Brain microvascular endothelial cell (primary cell): Measurements from ENCODE around the gene ITPR2.
A peak's percentile ranks its signal among the peaks of the same experiment; 100 is the strongest.

Experiments
- DNase-seq: peaks from one replicate; pipeline ENCODE4 v3.0.0-alpha.2; 2020
- H3K27ac ChIP-seq: fragments of 250-450 bp; sonication (Bioruptor Pico); 2 replicates; pipeline ENCODE4 v1.5.1; 2020; ENCODE audit warnings: mild to moderate bottlenecking, moderate library complexity
- H3K27me3 ChIP-seq: fragments of 250-450 bp; sonication (Bioruptor Pico); replicated peaks from 2 replicates; pipeline ENCODE4 v1.5.1; 2020; ENCODE audit warnings: mild to moderate bottlenecking
- H3K36me3 ChIP-seq: fragments of 250-450 bp; sonication (Bioruptor Pico); replicated peaks from 2 replicates; pipeline ENCODE4 v1.5.1; 2020; ENCODE audit warnings: mild to moderate bottlenecking
- H3K4me3 ChIP-seq: 2 replicates; pipeline ENCODE4 v1.5.1; 2011; ENCODE audit warnings: low read depth, mild to moderate bottlenecking, control low read depth, low read length, moderate library complexity
- in situ Hi-C: cut with HindIII; loops from 2 replicates; pipeline ENCODE4 v1.10.0; 2017; ENCODE audit warnings: low sequenced_read_pairs, low pct_ligation_motif_present
- TF ChIP-seq, protein P1 (sequence below): IDR thresholded peaks from 2 replicates; pipeline ENCODE4 v1.5.1; 2011; ENCODE audit warnings: low read depth, mild to moderate bottlenecking, moderate library complexity, low read length, control low read depth, inconsistent platforms; ENCODE audit errors: missing control alignments

ITPR2 gene

DNA sequence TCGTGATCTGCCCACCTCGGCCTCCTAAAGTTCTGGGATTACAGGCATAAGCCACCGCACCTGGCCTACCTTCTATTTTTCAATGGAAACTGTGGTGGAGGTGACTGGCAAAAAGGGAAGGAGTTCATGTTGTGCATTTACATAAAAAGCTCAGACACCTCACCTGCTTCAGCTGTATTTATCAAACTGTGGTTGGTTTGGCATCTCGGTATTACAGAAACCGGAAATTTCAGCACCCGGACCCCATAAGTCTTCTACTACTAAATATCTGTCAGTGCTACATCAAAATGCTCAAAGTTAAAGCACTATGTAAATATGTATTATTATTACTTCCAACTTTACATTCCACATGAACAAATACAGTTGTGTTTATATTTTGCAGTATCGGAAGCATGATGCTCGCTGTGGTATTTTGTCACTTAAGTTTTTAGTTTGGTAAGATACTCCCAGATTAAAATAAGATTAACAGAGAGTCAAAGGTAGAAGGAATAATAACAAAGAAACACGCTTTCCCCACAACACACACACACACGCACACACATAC lies 95.4 kb downstream of the ITPR2 start:
- no peak overlapping the region for H3K4me3 ChIP-seq
- in situ Hi-C loops: no loop called here
- no peaks in the 10 kb centered on the region for H3K36me3 ChIP-seq
- no peak for DNase-seq
- H3K27me3 ChIP-seq: no peaks in the 10 kb centered on the region
- H3K27ac ChIP-seq: no peak overlapping the region
- TF ChIP-seq, protein P1, sequence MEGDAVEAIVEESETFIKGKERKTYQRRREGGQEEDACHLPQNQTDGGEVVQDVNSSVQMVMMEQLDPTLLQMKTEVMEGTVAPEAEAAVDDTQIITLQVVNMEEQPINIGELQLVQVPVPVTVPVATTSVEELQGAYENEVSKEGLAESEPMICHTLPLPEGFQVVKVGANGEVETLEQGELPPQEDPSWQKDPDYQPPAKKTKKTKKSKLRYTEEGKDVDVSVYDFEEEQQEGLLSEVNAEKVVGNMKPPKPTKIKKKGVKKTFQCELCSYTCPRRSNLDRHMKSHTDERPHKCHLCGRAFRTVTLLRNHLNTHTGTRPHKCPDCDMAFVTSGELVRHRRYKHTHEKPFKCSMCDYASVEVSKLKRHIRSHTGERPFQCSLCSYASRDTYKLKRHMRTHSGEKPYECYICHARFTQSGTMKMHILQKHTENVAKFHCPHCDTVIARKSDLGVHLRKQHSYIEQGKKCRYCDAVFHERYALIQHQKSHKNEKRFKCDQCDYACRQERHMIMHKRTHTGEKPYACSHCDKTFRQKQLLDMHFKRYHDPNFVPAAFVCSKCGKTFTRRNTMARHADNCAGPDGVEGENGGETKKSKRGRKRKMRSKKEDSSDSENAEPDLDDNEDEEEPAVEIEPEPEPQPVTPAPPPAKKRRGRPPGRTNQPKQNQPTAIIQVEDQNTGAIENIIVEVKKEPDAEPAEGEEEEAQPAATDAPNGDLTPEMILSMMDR: no peak

GRCh38 chr12:26736563-26737486 lies 96.2 kb downstream of the ITPR2 start:
- H3K36me3 ChIP-seq: no peaks in the 10 kb centered on the region
- peak; percentile 33 for DNase-seq
- H3K27me3 ChIP-seq: no peaks in the 10 kb centered on the region
- in situ Hi-C loops: no loop called here
- no peak overlapping the region for H3K27ac ChIP-seq
- TF ChIP-seq, protein P1: no peak
- H3K4me3 ChIP-seq: no peak overlapping the region

DNA sequence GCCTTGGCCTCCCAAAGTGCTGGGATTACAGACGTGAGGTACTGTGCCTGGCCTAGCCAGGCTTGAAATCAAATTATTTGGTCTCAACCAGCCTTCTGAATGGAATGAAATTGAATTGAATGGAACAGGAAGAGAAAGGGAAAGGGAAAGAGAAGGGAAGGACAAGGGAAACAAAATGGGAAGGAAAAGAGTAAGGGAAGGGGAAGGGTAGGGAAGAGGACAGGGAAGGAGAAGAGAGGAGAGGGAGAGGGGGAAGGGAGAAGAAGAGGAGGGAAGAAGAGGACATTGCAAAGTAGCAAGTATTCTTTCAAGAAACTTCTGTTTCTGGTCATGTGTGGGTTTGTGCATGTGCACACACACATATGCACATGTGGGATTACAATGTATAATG lies 97.8 kb downstream of the ITPR2 start:
- Histone ChIP-seq H3K36me3 (no peaks in the 10 kb centered on the region), H3K27me3 (no peaks in the 10 kb centered on the region), H3K4me3 (no peak overlapping the region), H3K27ac (no peak overlapping the region)
- TF ChIP-seq, protein P1: no peak
- in situ Hi-C loops: no loop called here
- no peak for DNase-seq

- no peak overlapping the region for H3K27ac ChIP-seq
- DNase-seq: no peak
- H3K36me3 ChIP-seq: no peaks in the 10 kb centered on the region
- TF ChIP-seq, protein P1: no peak
- in situ Hi-C loops: no loop called here
- no peaks in the 10 kb centered on the region for H3K27me3 ChIP-seq
- no peak overlapping the region for H3K4me3 ChIP-seq
Measured at GRCh38 chr12:26734510-26735248, 98.3 kb downstream of the ITPR2 start.

GRCh38 chr12:26732005-26732908 lies 100.7 kb downstream of the ITPR2 start:
- in situ Hi-C loops: no loop called here
- DNase-seq: no peak
- TF ChIP-seq, protein P1: no peak
- H3K4me3 ChIP-seq: no peak overlapping the region
- no peaks in the 10 kb centered on the region for H3K27me3 ChIP-seq
- no peak overlapping the region for H3K27ac ChIP-seq
- no peaks in the 10 kb centered on the region for H3K36me3 ChIP-seq
